ENCODE data around the gene CRISP1.
"Not testable (repeated sequence)": the region's sequence is repeated elsewhere in the genome, so short reads cannot be mapped to it uniquely, and the experiment has no call there.

Gene CRISP1

GRCh38 chr6:49839957-49840356 is 26.4 kb downstream of the CRISP1 start:
- no peak for DNase-seq

- no peak for DNase-seq
Observed at GRCh38 chr6:49839162-49839561, 27.2 kb downstream of the CRISP1 start.

GRCh38 chr6:49835140-49835539 is 31.2 kb downstream of the CRISP1 start:
- no peak for DNase-seq

GRCh38 chr6:49833386-49833785 is 32.9 kb downstream of the CRISP1 start:
- DNase-seq, result no peak

GRCh38 chr6:49826743-49827406 is 39.5 kb downstream of the CRISP1 start:
- DNase-seq, result no peak

- no peak for DNase-seq
Observed at GRCh38 chr6:49815166-49815565, 51.2 kb downstream of the CRISP1 start.

GRCh38 chr6:49813248-49813647 is 53.1 kb downstream of the CRISP1 start:
- DNase-seq, result no peak

- no peak for DNase-seq
Observed at GRCh38 chr6:49806145-49806544, 60.2 kb downstream of the CRISP1 start.

- no peak for DNase-seq
Observed at GRCh38 chr6:49805246-49805645, 61.1 kb downstream of the CRISP1 start.

- DNase-seq, result no peak
Observed at GRCh38 chr6:49801525-49801924, 64.8 kb downstream of the CRISP1 start.

- DNase-seq, result no peak
Observed at GRCh38 chr6:49799090-49799489, 67.2 kb downstream of the CRISP1 start.

- not testable (repeated sequence) for DNase-seq
Observed at GRCh38 chr6:49796842-49797455, 69.4 kb downstream of the CRISP1 start.

GRCh38 chr6:49790341-49790740 is 76.0 kb downstream of the CRISP1 start:
- DNase-seq, result no peak

GRCh38 chr6:49787176-49787575 is 79.2 kb downstream of the CRISP1 start, which contains the start of gene PGK2:
Gene PGK2, minus strand, starts transcription at chr6:49787285. Its CDS starts 98 bp downstream, at chr6:49787187.
- DNase-seq, result no peak

GRCh38 chr6:49784272-49784671 is 82.1 kb downstream of the CRISP1 start:
- DNase-seq, result no peak

All from activated gamma-delta T cell (primary cell).